Measurements from ENCODE around the gene MYLK4. TPM values are rescaled to one million over a fixed set of nuclear protein-coding genes. Genes with fewer than 3 reads are reported as not detected.

MYLK4 gene
- polyA plus RNA-seq, 1 donor from 2014 or later = 1.3 TPM

DNA sequence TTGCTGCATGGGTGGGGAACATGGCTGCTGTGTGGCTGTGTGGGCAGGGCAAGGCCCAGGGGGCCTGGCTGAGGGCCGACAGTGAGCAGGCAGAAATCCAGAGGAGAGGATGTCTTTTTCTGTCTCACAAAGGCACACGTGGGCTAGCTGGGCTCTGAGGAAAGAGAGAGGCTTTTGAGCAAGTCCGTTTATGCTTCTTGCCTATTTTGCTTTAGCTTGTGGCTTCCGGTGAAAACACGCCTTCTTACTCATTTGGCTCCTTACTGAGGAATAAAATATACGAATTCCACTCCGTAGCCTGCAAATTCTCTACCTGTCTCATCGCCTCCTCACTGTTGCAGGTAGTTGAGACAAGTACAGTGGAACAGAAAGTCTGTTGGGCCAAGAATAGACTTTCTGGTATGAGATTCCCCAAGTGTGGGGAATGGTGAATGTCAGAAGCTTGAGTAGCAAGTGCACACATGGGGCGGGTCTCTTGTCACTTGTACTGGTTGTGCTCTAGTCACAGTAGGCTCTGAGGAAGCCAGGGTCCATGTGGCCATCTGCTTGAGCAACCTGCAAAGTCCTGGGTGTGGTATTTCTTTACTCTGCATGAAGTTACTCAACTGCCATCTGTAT, 42.9 kb upstream of the MYLK4 start:
- Histone ChIP-seq H3K9me3 (ENCODE audit: low read length) (no peaks in the 10 kb centered on the region), H3K4me2 (ENCODE audit: low read length) (no peak overlapping the region), H3K27ac (ENCODE audit: low read length) (no peak overlapping the region), H3K9me2 (ENCODE audit: insufficient read depth, low read length) (no peaks in the 10 kb centered on the region), H3F3A (ENCODE audit: insufficient read depth, low read length, poor library complexity, severe bottlenecking) (no peaks in the 10 kb centered on the region), H3K79me2 (replicated peaks; ENCODE audit: insufficient read depth, low read length) (no peaks in the 10 kb centered on the region), H3K36me3 (ENCODE audit: insufficient read depth, low read length) (no peaks in the 10 kb centered on the region), H4K20me1 (ENCODE audit: insufficient read depth) (no peaks in the 10 kb centered on the region), H3K9ac (ENCODE audit: low read length) (no peak overlapping the region), H3K27me3 (ENCODE audit: insufficient read depth, low read depth, low read length) (no peaks in the 10 kb centered on the region), H3K4me3 (ENCODE audit: low read length) (no peak overlapping the region), H2AFZ (ENCODE audit: low read depth, low read length) (no peak overlapping the region)
- TF ChIP-seq RAD21 (conservative IDR thresholded peaks at IDR 0.05) = no peak
- TF ChIP-seq MXI1 (conservative IDR thresholded peaks at IDR 0.05; ENCODE audit: poor library complexity, severe bottlenecking) = no peak
- no peak for TF ChIP-seq TAF1 (IDR thresholded peaks at IDR 0.05; ENCODE audit: low read depth)
- no peak for TF ChIP-seq SMC3 (conservative IDR thresholded peaks at IDR 0.05; ENCODE audit: poor library complexity)
- no peak for TF ChIP-seq EZH2 (IDR thresholded peaks at IDR 0.05; ENCODE audit: borderline replicate concordance, insufficient read depth, low read length, poor library complexity, severe bottlenecking)
- no peak for TF ChIP-seq POLR2AphosphoS5 (IDR thresholded peaks at IDR 0.05)
- no peak for TF ChIP-seq CTCF (IDR thresholded peaks at IDR 0.05; ENCODE audit: poor library complexity, severe bottlenecking)
- TF ChIP-seq EP300 (conservative IDR thresholded peaks at IDR 0.05; ENCODE audit: poor library complexity, severe bottlenecking) = no peak
- TF ChIP-seq, protein P1, sequence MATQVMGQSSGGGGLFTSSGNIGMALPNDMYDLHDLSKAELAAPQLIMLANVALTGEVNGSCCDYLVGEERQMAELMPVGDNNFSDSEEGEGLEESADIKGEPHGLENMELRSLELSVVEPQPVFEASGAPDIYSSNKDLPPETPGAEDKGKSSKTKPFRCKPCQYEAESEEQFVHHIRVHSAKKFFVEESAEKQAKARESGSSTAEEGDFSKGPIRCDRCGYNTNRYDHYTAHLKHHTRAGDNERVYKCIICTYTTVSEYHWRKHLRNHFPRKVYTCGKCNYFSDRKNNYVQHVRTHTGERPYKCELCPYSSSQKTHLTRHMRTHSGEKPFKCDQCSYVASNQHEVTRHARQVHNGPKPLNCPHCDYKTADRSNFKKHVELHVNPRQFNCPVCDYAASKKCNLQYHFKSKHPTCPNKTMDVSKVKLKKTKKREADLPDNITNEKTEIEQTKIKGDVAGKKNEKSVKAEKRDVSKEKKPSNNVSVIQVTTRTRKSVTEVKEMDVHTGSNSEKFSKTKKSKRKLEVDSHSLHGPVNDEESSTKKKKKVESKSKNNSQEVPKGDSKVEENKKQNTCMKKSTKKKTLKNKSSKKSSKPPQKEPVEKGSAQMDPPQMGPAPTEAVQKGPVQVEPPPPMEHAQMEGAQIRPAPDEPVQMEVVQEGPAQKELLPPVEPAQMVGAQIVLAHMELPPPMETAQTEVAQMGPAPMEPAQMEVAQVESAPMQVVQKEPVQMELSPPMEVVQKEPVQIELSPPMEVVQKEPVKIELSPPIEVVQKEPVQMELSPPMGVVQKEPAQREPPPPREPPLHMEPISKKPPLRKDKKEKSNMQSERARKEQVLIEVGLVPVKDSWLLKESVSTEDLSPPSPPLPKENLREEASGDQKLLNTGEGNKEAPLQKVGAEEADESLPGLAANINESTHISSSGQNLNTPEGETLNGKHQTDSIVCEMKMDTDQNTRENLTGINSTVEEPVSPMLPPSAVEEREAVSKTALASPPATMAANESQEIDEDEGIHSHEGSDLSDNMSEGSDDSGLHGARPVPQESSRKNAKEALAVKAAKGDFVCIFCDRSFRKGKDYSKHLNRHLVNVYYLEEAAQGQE (IDR thresholded peaks at IDR 0.05; ENCODE audit: borderline replicate concordance) = no peak

GRCh38 chr6:2792330-2793110, 41.8 kb upstream of the MYLK4 start:
- no peaks in the 10 kb centered on the region for H3K36me3 ChIP-seq (ENCODE audit: insufficient read depth, low read length)
- H3K27ac ChIP-seq (ENCODE audit: low read length) = no peak overlapping the region
- no peak overlapping the region for H2AFZ ChIP-seq (ENCODE audit: low read depth, low read length)
- H3K9ac ChIP-seq (ENCODE audit: low read length) = no peak overlapping the region
- no peaks in the 10 kb centered on the region for H3K9me3 ChIP-seq (ENCODE audit: low read length)
- no peaks in the 10 kb centered on the region for H4K20me1 ChIP-seq (ENCODE audit: insufficient read depth)
- TF ChIP-seq, protein P1 (IDR thresholded peaks at IDR 0.05; ENCODE audit: borderline replicate concordance) = no peak
- TF ChIP-seq POLR2AphosphoS5 (IDR thresholded peaks at IDR 0.05) (no peak), TAF1 (IDR thresholded peaks at IDR 0.05; ENCODE audit: low read depth) (no peak), CTCF (IDR thresholded peaks at IDR 0.05; ENCODE audit: poor library complexity, severe bottlenecking) (no peak), EP300 (conservative IDR thresholded peaks at IDR 0.05; ENCODE audit: poor library complexity, severe bottlenecking) (no peak), SMC3 (conservative IDR thresholded peaks at IDR 0.05; ENCODE audit: poor library complexity) (no peak), MXI1 (conservative IDR thresholded peaks at IDR 0.05; ENCODE audit: poor library complexity, severe bottlenecking) (no peak), EZH2 (IDR thresholded peaks at IDR 0.05; ENCODE audit: borderline replicate concordance, insufficient read depth, low read length, poor library complexity, severe bottlenecking) (no peak), RAD21 (conservative IDR thresholded peaks at IDR 0.05) (no peak)
- no peak overlapping the region for H3K4me2 ChIP-seq (ENCODE audit: low read length)
- no peak overlapping the region for H3K4me3 ChIP-seq (ENCODE audit: low read length)
- no peaks in the 10 kb centered on the region for H3K79me2 ChIP-seq (replicated peaks; ENCODE audit: insufficient read depth, low read length)
- H3F3A ChIP-seq (ENCODE audit: insufficient read depth, low read length, poor library complexity, severe bottlenecking) = no peaks in the 10 kb centered on the region
- H3K9me2 ChIP-seq (ENCODE audit: insufficient read depth, low read length) = no peaks in the 10 kb centered on the region
- no peaks in the 10 kb centered on the region for H3K27me3 ChIP-seq (ENCODE audit: insufficient read depth, low read depth, low read length)
